ENCODE measurements around the gene LPAR5.
"Not testable (repeated sequence)": the region's sequence is repeated elsewhere in the genome, so short reads cannot be mapped to it uniquely, and the experiment has no call there.

The LPAR5 gene

GRCh38 chr12:6605421-6606330, 30.1 kb downstream of the LPAR5 start:
- no peak for DNase-seq

DNA sequence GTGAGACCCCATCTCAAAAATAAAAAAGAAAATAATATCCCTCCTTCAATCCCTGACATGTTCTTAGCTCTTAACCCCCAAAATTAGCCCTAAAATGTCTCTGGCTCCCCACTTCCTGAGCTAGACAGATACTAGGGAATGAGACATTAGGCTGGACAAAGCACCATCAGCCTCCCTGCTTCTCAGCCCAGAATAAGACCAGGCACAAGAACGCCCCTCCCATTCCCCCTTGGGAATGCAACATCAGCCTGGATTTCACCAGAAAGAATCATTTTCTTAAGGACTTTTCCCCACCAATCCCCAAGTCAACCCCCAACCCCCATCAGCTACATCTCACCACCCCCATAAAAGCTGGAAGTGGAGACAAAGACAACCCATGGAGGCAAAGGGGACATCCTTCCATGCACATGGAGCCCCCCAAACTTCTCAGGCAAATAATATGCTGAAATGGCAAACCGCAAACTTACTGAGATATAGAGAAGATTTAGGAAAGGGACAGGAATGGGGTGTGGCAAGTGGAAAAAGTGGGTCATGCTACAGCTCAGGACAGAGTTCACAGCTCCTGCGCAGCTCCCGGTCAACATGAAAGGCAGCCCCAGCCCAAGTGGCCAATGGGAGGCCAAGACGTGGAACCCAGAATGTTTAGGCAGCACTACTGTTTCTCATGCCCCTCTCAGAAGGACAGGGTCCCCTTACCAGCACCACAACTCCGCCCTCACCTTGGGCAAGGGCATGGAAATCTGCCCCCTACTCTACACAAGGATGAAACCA, 31.3 kb downstream of the LPAR5 start:
- DNase-seq, result no peak

DNA sequence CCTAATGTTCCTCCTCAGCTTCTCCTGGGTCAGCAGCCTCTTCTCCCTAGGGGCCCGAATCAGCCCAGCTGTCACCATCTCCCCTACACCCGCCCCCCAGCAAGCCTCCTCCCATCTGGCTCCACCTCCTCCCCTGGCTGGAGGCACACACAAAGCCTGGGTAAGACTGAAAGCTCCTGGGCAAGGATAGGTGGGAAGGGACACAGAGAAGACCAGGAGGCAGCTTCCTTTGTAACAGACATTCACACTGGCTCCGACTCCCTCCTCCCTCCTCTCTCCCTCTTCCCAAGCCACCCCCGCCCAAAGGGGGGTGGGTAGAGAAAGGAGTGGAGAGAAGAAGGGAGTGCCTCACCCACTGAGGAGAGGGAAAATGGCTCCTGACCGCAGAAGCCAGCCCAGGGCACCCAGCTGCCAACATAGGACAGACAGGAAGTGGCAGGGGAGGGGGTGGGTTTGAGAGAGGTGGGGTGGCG, 32.6 kb downstream of the LPAR5 start:
- no peak for DNase-seq

GRCh38 chr12:6602526-6602925, 33.2 kb downstream of the LPAR5 start:
- no peak for DNase-seq

GRCh38 chr12:6595673-6596072, 40.1 kb downstream of the LPAR5 start:
- not testable (repeated sequence) for DNase-seq

GRCh38 chr12:6592087-6592486, 43.7 kb downstream of the LPAR5 start:
- no peak for DNase-seq

GRCh38 chr12:6586569-6586968, 49.2 kb downstream of the LPAR5 start:
- not testable (repeated sequence) for DNase-seq

DNA sequence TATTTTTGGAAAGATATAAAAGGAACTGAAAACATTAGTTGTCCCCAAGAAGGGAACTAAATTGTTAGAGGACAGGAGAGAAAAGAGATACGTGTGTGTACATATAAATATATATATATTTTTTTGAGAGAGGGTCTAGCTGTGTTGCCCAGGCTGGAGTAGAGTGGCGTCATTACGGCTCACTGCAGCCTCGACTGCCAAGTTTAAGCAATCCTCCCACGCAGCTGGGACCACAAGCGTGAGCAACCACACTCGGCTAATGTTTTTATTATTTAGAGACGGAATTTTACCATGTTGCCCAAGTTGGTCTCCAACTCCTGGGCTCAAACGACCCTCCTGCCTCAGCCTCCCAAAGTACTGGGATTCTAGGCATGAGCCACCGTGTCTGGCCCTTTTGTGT, 51.5 kb downstream of the LPAR5 start:
- no peak for DNase-seq

- no peak for DNase-seq
Measured at GRCh38 chr12:6582959-6583358, 52.8 kb downstream of the LPAR5 start.

DNA sequence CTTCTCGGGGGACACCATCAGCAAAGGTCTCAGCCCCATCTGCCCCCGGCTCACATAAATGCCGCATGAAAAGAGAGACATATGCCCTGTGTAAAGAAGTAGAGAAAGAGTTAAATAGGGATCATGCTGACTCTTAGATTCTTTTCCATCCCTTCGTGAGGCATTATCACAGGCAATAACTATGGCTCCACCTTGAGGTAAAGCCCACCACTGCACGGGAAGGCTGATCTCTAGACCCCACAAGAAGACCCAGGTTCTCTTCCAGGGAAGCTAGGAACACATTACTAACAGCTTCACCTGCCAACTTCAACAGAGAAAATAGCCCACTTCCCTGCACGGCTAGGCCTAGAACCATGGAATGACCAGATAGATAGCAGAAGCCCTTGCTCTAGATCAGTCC, 53.6 kb downstream of the LPAR5 start:
- no peak for DNase-seq

GRCh38 chr12:6575648-6576047, 60.1 kb downstream of the LPAR5 start:
- no peak for DNase-seq

DNA sequence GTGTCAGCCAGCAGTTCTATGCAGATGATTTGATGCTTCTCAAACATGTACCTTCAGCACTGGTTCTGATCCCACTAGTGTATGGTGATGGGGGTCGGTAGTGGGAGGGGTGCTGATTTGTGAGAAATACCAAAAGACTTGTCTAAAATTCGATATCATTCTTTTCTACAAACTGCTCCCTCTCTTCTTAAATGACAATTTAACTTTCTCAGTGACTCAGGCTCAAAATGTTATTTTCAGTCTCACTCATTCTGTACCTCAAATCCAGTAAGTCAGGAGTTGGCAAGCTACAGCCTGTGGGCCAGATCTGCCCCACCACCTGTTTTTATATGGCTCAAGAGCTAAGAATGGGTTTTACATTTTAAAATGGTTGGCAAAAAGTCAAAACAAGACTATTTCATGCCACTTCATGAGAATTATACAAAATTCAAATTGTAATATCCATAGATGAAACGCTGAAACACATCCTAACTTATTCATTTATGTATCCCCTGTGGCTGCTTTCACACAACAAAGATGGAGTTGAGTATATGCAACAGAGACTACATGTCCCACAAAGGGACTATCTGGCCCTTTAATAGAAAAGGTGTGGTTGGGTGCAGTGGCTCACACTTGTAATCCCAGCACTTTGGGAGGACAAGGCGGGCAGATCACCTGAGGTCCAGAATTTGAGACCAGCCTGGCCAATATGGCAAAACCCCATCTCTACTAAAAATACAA, 61.0 kb downstream of the LPAR5 start:
- DNase-seq, result no peak

- DNase-seq, result no peak
Measured at GRCh38 chr12:6573001-6573400, 62.8 kb downstream of the LPAR5 start.

GRCh38 chr12:6570264-6570887, 65.4 kb downstream of the LPAR5 start:
- peak; percentile 45 for DNase-seq

DNA sequence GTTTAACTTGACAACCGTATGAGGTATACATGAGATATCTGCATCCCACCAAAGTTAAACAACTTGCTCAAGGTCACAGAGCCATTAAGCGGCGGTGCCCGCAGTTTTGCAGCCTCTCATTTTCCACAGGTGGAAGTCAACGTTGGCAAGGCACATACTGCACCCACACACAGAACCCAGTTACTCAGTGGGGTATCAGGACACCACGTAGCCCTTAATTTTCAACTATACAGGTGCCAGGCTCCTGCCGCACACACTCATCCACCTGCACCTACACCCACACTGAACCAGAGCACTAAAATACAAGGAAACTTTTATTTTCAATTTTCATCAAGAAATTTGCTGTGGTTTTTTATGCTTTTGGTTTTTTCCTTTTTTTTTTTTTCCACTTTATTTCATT, 66.0 kb downstream of the LPAR5 start:
- no peak for DNase-seq

- DNase-seq, result no peak
Measured at GRCh38 chr12:6569312-6569711, 66.4 kb downstream of the LPAR5 start.

Data from activated CD4-positive, CD25-positive, alpha-beta regulatory T cell treated with anti-CD3 and anti-CD28 coated beads, Interleukin-2, amount 50 U/mL, for 72 hours (primary cell).